Activated T-helper 2 cell treated with anti-CD3 and anti-CD28 coated beads, Interferon-gamma antibody, Interleukin-2, Interleukin-4, amounts not matched to agents 10 μg/mL and 5 μg/mL and 100 μg/mL, durations not matched to agents 14 hours and 24 hours and 36 hours (primary cell): ENCODE data around the gene SLAMF8. TPM values are rescaled to one million over a fixed set of nuclear protein-coding genes. Genes with fewer than 3 reads are reported as not detected.

Experiments
- DNase-seq: peaks from one replicate; pipeline ENCODE4 v3.0.0; 2021; ENCODE audit warnings: low spot score
- H3K27ac Mint-ChIP-seq: one replicate; pipeline ENCODE4 v1.8.0; 2021; ENCODE audit warnings: mixed read lengths
- H3K27me3 Mint-ChIP-seq: one replicate; pipeline ENCODE4 v1.8.0; 2021; ENCODE audit warnings: low read depth, mixed read lengths
- H3K36me3 Mint-ChIP-seq: one replicate; pipeline ENCODE4 v1.8.0; 2021; ENCODE audit warnings: low read depth, mixed read lengths
- H3K4me1 Mint-ChIP-seq: one replicate; pipeline ENCODE4 v1.8.0; 2021; ENCODE audit warnings: low read depth, mixed read lengths
- H3K4me3 Mint-ChIP-seq: one replicate; pipeline ENCODE4 v1.8.0; 2021; ENCODE audit warnings: low read depth, mild to moderate bottlenecking, moderate library complexity, mixed read lengths
- H3K9me3 Mint-ChIP-seq: one replicate; pipeline ENCODE4 v1.8.0; 2021; ENCODE audit warnings: mixed read lengths
- intact Hi-C: fragments of 100-400 bp; cut with micrococcal nuclease; formaldehyde crosslinking; loops from one replicate; pipeline ENCODE4 v1.15.1; 2023
- total RNA-seq: library from RNA; stranded (reverse); gene quantifications from 2 replicates; pipeline ENCODE4 v1.2.3, GENCODE V29; 2022

SLAMF8 gene
- total RNA-seq, 1 donor from 2014 or later = 0.34 TPM

GRCh38 chr1:159857889-159858288, 31.2 kb downstream of the SLAMF8 start:
- Mint-ChIP-seq H3K36me3 (no peaks in the 10 kb centered on the region), H3K4me1 (peaks cover 13% of the 10 kb centered on the region), H3K4me3 (no peak overlapping the region), H3K27me3 (peaks cover 13% of the 10 kb centered on the region), H3K27ac (no peak overlapping the region), H3K9me3 (no peaks in the 10 kb centered on the region)
- intact Hi-C loops = no loop called here
- DNase-seq = no peak

DNA sequence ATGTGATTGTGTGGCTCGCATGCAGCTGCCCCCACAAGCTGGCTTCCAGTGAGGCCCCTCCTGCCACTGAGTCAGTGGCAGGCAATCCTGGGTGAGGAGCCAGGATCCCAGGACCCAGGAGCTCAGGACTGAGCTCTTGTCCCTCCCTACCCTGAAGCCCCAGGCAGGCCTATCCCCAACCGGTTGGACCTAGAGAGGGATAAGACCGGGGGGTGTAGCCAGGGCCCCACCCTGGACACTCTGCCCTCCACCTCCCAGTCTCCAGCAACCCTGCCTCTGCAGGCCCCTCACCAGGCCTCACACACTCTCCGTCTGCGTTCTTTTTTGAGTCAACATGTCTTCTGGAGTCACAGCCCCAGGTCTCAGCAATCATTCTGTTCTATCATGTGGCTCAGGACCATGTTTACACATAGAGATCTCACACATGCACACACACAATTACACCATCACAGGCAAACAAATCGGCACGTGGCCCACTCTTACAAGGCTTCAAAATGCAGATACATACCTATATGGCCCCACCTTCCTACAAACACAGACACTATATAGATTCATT, 33.2 kb downstream of the SLAMF8 start:
- Mint-ChIP-seq H3K27ac (no peak overlapping the region), H3K9me3 (no peaks in the 10 kb centered on the region), H3K27me3 (peaks cover 7% of the 10 kb centered on the region), H3K4me3 (no peak overlapping the region), H3K4me1 (peaks cover 8% of the 10 kb centered on the region), H3K36me3 (no peaks in the 10 kb centered on the region)
- intact Hi-C loops = no loop called here
- DNase-seq = no peak

DNA sequence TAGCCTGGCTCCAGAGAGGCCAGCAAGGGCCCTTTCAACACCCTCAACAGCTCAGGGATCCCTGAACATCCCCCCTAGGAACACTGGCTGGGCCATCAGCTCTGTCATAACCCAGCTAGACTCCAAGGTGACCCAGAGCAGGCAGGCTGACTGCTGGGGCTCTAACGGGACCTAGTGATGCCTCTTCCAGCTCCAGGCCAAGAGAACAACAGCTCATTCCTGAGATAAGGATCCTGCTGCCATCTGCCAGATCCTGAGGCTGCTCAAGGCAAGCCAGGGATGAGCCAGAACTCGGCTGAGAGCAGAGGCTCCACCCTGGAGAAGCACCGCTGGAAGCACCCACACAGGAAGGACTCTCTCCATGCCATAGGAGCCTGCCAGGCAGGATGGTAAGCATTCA, 33.8 kb downstream of the SLAMF8 start:
- no peak for DNase-seq
- intact Hi-C loops = no loop called here
- Mint-ChIP-seq H3K27ac (no peak overlapping the region), H3K4me3 (no peak overlapping the region), H3K9me3 (no peaks in the 10 kb centered on the region), H3K36me3 (no peaks in the 10 kb centered on the region), H3K4me1 (peaks cover 3% of the 10 kb centered on the region), H3K27me3 (peaks cover 3% of the 10 kb centered on the region)

GRCh38 chr1:159861218-159861617, 34.5 kb downstream of the SLAMF8 start:
- Mint-ChIP-seq H3K9me3 (no peaks in the 10 kb centered on the region), H3K36me3 (no peaks in the 10 kb centered on the region), H3K27ac (no peak overlapping the region), H3K4me3 (no peak overlapping the region), H3K27me3 (peaks cover 3% of the 10 kb centered on the region), H3K4me1 (peaks cover 4% of the 10 kb centered on the region)
- intact Hi-C loops = no loop called here
- no peak for DNase-seq

DNA sequence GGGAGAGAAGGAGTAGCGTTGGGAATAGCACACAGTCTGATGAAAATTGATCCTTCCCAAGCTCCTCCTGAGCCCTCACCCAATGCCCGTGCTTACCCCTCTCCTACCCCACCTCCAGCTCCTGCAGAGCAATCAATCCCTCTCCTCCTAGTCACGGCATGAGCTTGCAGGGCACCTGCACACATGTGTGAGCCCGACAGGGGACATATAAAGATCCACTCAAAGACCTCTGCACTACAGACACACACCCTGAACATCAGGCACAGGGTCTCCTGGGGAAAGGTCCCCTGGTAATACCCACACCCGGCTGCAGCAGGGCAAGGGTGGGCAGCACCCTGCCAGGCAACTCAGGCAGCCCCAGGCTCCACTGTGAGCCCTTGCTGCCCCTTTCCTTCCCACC, 35.4 kb downstream of the SLAMF8 start:
- intact Hi-C loops = no loop called here
- H3K9me3 Mint-ChIP-seq = no peaks in the 10 kb centered on the region
- H3K4me1 Mint-ChIP-seq = peaks cover 5% of the 10 kb centered on the region
- no peak overlapping the region for H3K4me3 Mint-ChIP-seq
- DNase-seq = no peak
- H3K27ac Mint-ChIP-seq = no peak overlapping the region
- H3K36me3 Mint-ChIP-seq = no peaks in the 10 kb centered on the region
- H3K27me3 Mint-ChIP-seq = peaks cover 3% of the 10 kb centered on the region

DNA sequence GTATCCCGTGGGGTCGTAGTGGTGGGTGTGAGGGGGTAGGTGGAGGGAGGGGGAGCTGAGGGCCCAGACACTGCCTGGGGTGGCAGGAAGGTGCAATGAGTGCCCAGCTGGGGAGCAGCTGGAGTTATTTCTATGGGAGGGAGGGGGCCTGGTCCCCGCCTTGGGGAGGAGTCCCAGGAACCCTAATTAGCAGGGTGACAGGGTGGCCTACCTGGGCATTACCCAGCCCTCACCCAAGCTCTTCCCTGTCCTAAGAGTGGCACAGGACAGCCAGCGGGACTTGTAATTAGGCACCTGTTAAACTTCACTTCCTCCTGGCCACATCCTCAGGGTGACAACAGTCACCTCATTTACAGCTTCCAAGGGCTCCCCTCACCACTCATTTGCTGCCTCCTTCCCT, 35.9 kb downstream of the SLAMF8 start, which contains the start of gene VSIG8:
TSS of gene VSIG8 (minus strand) at position 101 of the 400 bp plus-strand sequence. CDS start 136 bp downstream, outside the sequence.
- peaks cover 7% of the 10 kb centered on the region for H3K4me1 Mint-ChIP-seq
- no peaks in the 10 kb centered on the region for H3K9me3 Mint-ChIP-seq
- H3K27me3 Mint-ChIP-seq = peaks cover 3% of the 10 kb centered on the region
- no peak for DNase-seq
- no peak within 1 kb of the TSS for H3K27ac Mint-ChIP-seq
- intact Hi-C loops = no loop called here
- H3K36me3 Mint-ChIP-seq = no peaks in the 10 kb centered on the region
- no peak within 1 kb of the TSS for H3K4me3 Mint-ChIP-seq

DNA sequence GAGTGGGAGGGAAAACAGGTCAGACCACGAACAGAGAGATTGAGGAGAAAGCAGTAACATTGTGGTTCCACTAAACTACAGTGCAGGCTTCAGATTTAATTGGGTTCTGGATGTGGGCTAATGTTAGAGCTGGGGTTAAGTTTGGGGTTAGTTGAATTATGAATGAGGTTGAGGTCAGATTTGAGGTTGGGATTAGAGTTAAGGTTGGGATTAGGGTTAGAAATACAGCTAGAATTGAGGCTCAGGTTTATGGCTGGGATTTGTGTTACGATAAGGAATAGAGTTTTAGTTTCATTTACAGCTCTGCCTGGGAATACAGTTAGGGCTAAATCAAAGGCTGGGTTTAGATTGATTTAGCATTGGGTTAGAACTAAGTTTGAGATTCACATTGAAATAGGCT, 37.6 kb downstream of the SLAMF8 start:
- intact Hi-C loops = no loop called here
- Mint-ChIP-seq H3K36me3 (no peaks in the 10 kb centered on the region), H3K4me3 (no peak overlapping the region), H3K27ac (no peak overlapping the region), H3K9me3 (no peaks in the 10 kb centered on the region), H3K4me1 (peaks cover 10% of the 10 kb centered on the region), H3K27me3 (peaks cover 3% of the 10 kb centered on the region)
- DNase-seq = no peak

GRCh38 chr1:159866066-159866465, 39.4 kb downstream of the SLAMF8 start:
- intact Hi-C loops = no loop called here
- Mint-ChIP-seq H3K4me3 (no peak overlapping the region), H3K27ac (no peak overlapping the region), H3K36me3 (no peaks in the 10 kb centered on the region), H3K9me3 (no peaks in the 10 kb centered on the region), H3K27me3 (peaks cover 3% of the 10 kb centered on the region), H3K4me1 (peaks cover 12% of the 10 kb centered on the region)
- no peak for DNase-seq

- H3K9me3 Mint-ChIP-seq = no peaks in the 10 kb centered on the region
- no peak for DNase-seq
- no peaks in the 10 kb centered on the region for H3K36me3 Mint-ChIP-seq
- peaks cover 1% of the 10 kb centered on the region for H3K27me3 Mint-ChIP-seq
- no peak overlapping the region for H3K27ac Mint-ChIP-seq
- H3K4me1 Mint-ChIP-seq = peaks cover 12% of the 10 kb centered on the region
- no peak overlapping the region for H3K4me3 Mint-ChIP-seq
- intact Hi-C loops = no loop called here
Measured at GRCh38 chr1:159866905-159867663, 40.4 kb downstream of the SLAMF8 start.

DNA sequence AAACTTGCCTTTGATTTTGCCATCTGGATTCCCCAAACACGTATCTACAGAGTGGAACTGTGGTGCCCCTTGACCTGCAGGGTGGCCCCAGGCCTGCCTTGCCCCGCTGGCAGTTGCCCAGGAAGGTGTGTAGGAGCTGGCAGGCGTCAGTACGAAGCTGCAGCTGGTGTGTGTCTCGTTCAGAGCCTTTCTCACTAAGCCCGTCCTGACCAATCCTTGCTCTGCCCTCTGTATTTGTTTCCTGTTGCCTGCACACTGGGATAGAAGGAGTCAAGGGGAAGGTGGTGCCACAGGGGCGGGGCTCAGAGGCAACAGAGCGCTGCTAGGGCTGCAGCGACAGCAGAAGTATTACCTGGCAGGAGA, 41.0 kb downstream of the SLAMF8 start:
- H3K4me1 Mint-ChIP-seq = peaks cover 12% of the 10 kb centered on the region
- no peak for DNase-seq
- H3K9me3 Mint-ChIP-seq = no peaks in the 10 kb centered on the region
- H3K4me3 Mint-ChIP-seq = no peak overlapping the region
- peaks cover 1% of the 10 kb centered on the region for H3K27me3 Mint-ChIP-seq
- H3K36me3 Mint-ChIP-seq = no peaks in the 10 kb centered on the region
- intact Hi-C loops = no loop called here
- H3K27ac Mint-ChIP-seq = no peak overlapping the region

GRCh38 chr1:159868766-159869165, 42.1 kb downstream of the SLAMF8 start:
- H3K9me3 Mint-ChIP-seq = no peaks in the 10 kb centered on the region

GRCh38 chr1:159869173-159869572, 42.5 kb downstream of the SLAMF8 start:
- Mint-ChIP-seq H3K4me3 (no peak overlapping the region), H3K27ac (no peak overlapping the region), H3K9me3 (no peaks in the 10 kb centered on the region), H3K36me3 (no peaks in the 10 kb centered on the region), H3K4me1 (peaks cover 12% of the 10 kb centered on the region), H3K27me3 (peaks cover 1% of the 10 kb centered on the region)
- intact Hi-C loops = no loop called here
- DNase-seq = no peak

More at GRCh38 chr1:159868766-159869165, 42.1 kb downstream of the SLAMF8 start:
- Mint-ChIP-seq H3K27me3 (peaks cover 1% of the 10 kb centered on the region), H3K4me3 (no peak overlapping the region), H3K4me1 (peaks cover 12% of the 10 kb centered on the region), H3K27ac (no peak overlapping the region), H3K36me3 (no peaks in the 10 kb centered on the region)
- DNase-seq = no peak
- intact Hi-C loops = no loop called here

DNA sequence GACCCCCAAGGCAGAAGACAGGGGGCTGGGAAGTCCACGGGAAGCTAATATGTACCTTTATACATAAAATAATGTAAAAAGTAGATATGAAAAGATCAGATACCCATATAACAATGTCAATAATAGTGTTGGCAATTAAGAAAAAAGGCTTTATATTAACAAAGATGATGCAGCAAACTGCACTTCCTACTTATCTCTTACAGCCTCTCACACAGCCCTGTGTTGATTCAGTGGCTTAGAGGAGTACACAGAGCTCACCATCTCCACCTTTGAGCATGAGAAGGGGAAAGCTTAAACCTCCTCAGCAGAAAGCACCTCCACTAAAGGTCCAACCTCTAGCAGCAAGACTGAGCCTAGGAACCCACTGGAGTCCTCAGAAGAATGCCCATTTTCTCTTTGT, 42.9 kb downstream of the SLAMF8 start:
- DNase-seq = no peak
- no peaks in the 10 kb centered on the region for H3K9me3 Mint-ChIP-seq
- H3K4me1 Mint-ChIP-seq = peaks cover 12% of the 10 kb centered on the region
- no peak overlapping the region for H3K27ac Mint-ChIP-seq
- no peak overlapping the region for H3K4me3 Mint-ChIP-seq
- no peaks in the 10 kb centered on the region for H3K36me3 Mint-ChIP-seq
- H3K27me3 Mint-ChIP-seq = no peaks in the 10 kb centered on the region
- intact Hi-C loops = no loop called here
